Rectal smooth muscle tissue (tissue), 1 donor: ENCODE results near the gene RIPPLY2.
A peak's percentile ranks its signal among the peaks of the same experiment; 100 is the strongest.
"Not testable (repeated sequence)": the region's sequence is repeated elsewhere in the genome, so short reads cannot be mapped to it uniquely, and the experiment has no call there.

Experiments
- H3K27ac ChIP-seq: one replicate; pipeline ENCODE4 v1.7.0; 2013; ENCODE audit warnings: low read depth, low read length, inconsistent platforms
- H3K27me3 ChIP-seq: one replicate; pipeline ENCODE4 v1.7.0; 2013; ENCODE audit warnings: low read length; ENCODE audit not compliant: control insufficient read depth, insufficient read depth
- H3K36me3 ChIP-seq: one replicate; pipeline ENCODE4 v1.7.0; 2013; ENCODE audit warnings: low read length; ENCODE audit not compliant: control insufficient read depth, insufficient read depth
- H3K4me1 ChIP-seq: one replicate; pipeline ENCODE4 v1.7.0; 2013; ENCODE audit warnings: low read length; ENCODE audit not compliant: control insufficient read depth, insufficient read depth
- H3K4me3 ChIP-seq: one replicate; pipeline ENCODE4 v1.7.0; 2013; ENCODE audit warnings: low read length
- H3K9ac ChIP-seq: one replicate; pipeline ENCODE4 v1.7.0; 2013; ENCODE audit warnings: low read length

The RIPPLY2 gene

GRCh38 chr6:83853178-83854000, at the start of gene RIPPLY2:
Gene RIPPLY2, plus strand, starts transcription at chr6:83853360. Its CDS starts 57 bp downstream, at chr6:83853417.
- H3K4me1 ChIP-seq: no peaks in the 10 kb centered on the region
- no peak within 1 kb of the TSS for H3K27ac ChIP-seq
- H3K9ac ChIP-seq: no peak within 1 kb of the TSS
- peaks cover 2% of the 10 kb centered on the region for H3K27me3 ChIP-seq
- H3K36me3 ChIP-seq: no peaks in the 10 kb centered on the region
- peak within 1 kb of the TSS; percentile 60 for H3K4me3 ChIP-seq

GRCh38 chr6:83803492-83803891, 49.7 kb upstream of the RIPPLY2 start:
- H3K36me3 ChIP-seq, H3K27ac ChIP-seq, H3K4me3 ChIP-seq, H3K4me1 ChIP-seq, H3K9ac ChIP-seq, H3K27me3 ChIP-seq: not testable (repeated sequence)

GRCh38 chr6:83804886-83805285, 48.3 kb upstream of the RIPPLY2 start:
- H3K9ac ChIP-seq: no peak overlapping the region
- H3K4me1 ChIP-seq: no peaks in the 10 kb centered on the region
- no peak overlapping the region for H3K4me3 ChIP-seq
- no peak overlapping the region for H3K27ac ChIP-seq
- H3K27me3 ChIP-seq: no peaks in the 10 kb centered on the region
- no peaks in the 10 kb centered on the region for H3K36me3 ChIP-seq

DNA sequence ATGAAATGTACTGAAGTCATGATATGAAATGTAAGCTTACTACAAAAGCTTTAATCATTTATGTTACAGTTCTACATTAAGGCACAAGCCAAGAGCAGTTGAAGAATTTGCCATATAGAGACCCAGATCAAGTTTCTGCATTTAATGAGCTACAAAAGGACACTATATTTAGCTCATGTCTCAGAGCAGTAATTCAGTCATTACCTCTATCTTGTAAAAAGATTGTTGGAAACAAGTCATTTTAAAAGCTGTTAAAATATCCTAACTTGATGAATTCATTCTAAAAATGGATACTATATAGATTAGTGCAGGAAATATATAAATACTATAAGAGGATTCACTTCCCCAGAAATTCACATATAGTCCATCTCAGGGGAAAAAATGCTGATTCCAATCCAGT, 45.2 kb upstream of the RIPPLY2 start:
- Histone ChIP-seq H3K9ac (no peak overlapping the region), H3K4me3 (no peak overlapping the region), H3K27ac (no peak overlapping the region), H3K36me3 (no peaks in the 10 kb centered on the region), H3K27me3 (no peaks in the 10 kb centered on the region), H3K4me1 (no peaks in the 10 kb centered on the region)

- Histone ChIP-seq H3K9ac (no peak overlapping the region), H3K4me3 (no peak overlapping the region), H3K27me3 (no peaks in the 10 kb centered on the region), H3K36me3 (no peaks in the 10 kb centered on the region), H3K4me1 (no peaks in the 10 kb centered on the region), H3K27ac (no peak overlapping the region)
These were observed 44.2 kb upstream of the RIPPLY2 start for GRCh38 chr6:83808926-83809325.

GRCh38 chr6:83812595-83812994, 40.6 kb upstream of the RIPPLY2 start:
- no peaks in the 10 kb centered on the region for H3K4me1 ChIP-seq
- H3K4me3 ChIP-seq: no peak overlapping the region
- H3K9ac ChIP-seq: no peak overlapping the region

GRCh38 chr6:83815631-83816272, 37.4 kb upstream of the RIPPLY2 start:
- no peaks in the 10 kb centered on the region for H3K27me3 ChIP-seq
- no peaks in the 10 kb centered on the region for H3K36me3 ChIP-seq
- no peak overlapping the region for H3K27ac ChIP-seq
- H3K4me1 ChIP-seq: no peaks in the 10 kb centered on the region
- H3K4me3 ChIP-seq: no peak overlapping the region
- H3K9ac ChIP-seq: no peak overlapping the region

More at GRCh38 chr6:83812595-83812994, 40.6 kb upstream of the RIPPLY2 start:
- H3K27ac ChIP-seq: no peak overlapping the region
- no peaks in the 10 kb centered on the region for H3K36me3 ChIP-seq
- no peaks in the 10 kb centered on the region for H3K27me3 ChIP-seq

DNA sequence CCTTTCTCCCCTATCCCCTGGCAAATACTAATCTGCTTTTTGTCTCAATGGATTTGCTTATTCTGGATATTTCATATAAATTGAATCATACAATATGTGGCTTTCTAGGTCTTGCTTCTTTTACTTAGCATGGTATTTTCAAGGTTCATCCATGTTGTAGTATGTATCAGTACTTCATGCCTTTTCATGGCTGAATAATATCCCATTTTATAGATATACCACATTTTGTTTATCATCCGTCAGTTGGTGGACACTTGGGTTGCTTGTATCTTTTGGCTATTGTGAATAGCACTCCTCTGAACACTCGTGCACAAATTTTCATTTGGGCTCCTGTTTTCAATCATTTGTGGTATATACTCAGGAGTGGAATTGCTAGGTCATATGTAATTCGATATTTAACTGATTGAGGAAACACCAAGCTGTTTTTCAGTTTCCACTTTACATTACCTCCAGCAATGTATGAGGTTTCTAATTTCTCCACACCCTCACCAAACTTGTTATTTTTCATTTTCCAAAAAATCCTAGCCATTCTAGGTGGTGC, 30.5 kb upstream of the RIPPLY2 start:
- Histone ChIP-seq H3K4me3 (no peak overlapping the region), H3K4me1 (peaks cover 4% of the 10 kb centered on the region), H3K27ac (no peak overlapping the region), H3K36me3 (no peaks in the 10 kb centered on the region), H3K27me3 (no peaks in the 10 kb centered on the region), H3K9ac (no peak overlapping the region)

GRCh38 chr6:83824388-83824801, 28.8 kb upstream of the RIPPLY2 start:
- Histone ChIP-seq H3K27me3 (no peaks in the 10 kb centered on the region), H3K9ac (no peak overlapping the region), H3K4me3 (no peak overlapping the region), H3K36me3 (no peaks in the 10 kb centered on the region), H3K27ac (no peak overlapping the region), H3K4me1 (peaks cover 4% of the 10 kb centered on the region)

DNA sequence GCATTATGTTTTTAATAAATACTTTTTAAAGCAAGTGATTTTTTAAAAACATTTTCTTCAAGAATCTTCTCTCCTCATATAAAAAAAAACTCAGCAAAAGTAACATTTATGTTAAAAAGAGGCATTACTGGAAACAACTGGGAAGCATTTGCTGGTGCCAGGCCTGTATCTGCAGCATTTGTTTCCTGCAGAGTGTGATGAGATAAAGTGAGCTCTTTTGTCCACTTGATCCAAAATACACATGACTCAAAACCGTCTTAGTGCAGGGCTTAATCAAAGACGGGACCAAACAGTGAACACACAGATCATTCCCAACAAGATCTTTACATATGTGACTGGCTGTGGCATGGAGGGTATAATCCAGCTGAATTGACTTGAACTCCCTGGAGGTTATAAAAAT, 28.3 kb upstream of the RIPPLY2 start:
- no peak overlapping the region for H3K4me3 ChIP-seq
- peaks cover 4% of the 10 kb centered on the region for H3K4me1 ChIP-seq
- no peaks in the 10 kb centered on the region for H3K27me3 ChIP-seq
- H3K36me3 ChIP-seq: no peaks in the 10 kb centered on the region
- H3K27ac ChIP-seq: no peak overlapping the region
- no peak overlapping the region for H3K9ac ChIP-seq

DNA sequence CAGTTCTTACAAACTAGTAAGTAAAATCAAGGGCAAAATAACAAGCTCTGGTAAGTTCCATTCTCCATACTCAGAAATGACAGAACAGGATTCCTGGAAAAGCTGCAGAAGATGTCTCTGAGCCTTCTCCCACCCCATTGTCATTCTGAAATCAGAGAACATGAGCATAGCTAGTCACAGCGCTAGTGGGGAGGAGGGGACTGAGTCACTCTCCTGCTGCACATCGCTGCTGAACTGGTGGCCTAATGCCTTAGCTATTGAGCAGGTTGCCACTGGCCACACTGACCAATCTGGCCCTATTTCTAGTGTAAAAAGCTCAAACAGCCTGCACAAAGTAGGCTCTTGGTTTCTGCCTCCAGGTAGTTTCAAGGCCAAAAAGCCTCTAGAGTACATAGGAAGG, 26.1 kb upstream of the RIPPLY2 start:
- H3K4me1 ChIP-seq: peaks cover 4% of the 10 kb centered on the region
- no peaks in the 10 kb centered on the region for H3K27me3 ChIP-seq
- no peak overlapping the region for H3K4me3 ChIP-seq
- no peaks in the 10 kb centered on the region for H3K36me3 ChIP-seq
- H3K9ac ChIP-seq: no peak overlapping the region
- no peak overlapping the region for H3K27ac ChIP-seq

DNA sequence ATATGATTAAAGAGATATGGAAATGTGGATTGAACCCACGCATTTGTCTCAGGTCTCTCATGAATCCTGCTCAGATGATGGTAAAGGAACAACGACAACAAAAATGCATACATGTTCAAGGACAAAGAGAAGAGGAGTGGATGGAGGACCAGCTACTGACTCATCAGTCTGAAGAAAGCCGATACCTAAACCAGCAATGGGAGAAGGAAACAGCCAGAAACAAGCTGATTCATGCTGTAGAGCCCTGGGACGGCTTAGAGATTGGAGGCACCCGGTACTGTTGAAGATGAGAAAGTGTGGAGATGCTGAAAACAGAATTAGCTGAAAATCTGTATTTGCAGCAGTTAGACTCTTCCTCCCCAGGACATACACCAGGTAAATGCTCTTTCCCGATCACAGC, 14.4 kb upstream of the RIPPLY2 start:
- Histone ChIP-seq H3K4me3 (no peak overlapping the region), H3K27me3 (no peaks in the 10 kb centered on the region), H3K4me1 (no peaks in the 10 kb centered on the region)

More for the DNA sequence above, 14.4 kb upstream of the RIPPLY2 start:
- Histone ChIP-seq H3K27ac (no peak overlapping the region), H3K9ac (no peak overlapping the region), H3K36me3 (no peaks in the 10 kb centered on the region)
